G401 (cell line): Measurements from ENCODE around the gene TENT5C. TPM values are rescaled to one million over a fixed set of nuclear protein-coding genes. Genes with fewer than 3 reads are reported as not detected.

Source experiments
- DNase-seq: peaks from one replicate; pipeline ENCODE4 v3.0.0-alpha.2; 2015; ENCODE audit warnings: low spot score
- in situ Hi-C: cut with HindIII; loops from 2 replicates; pipeline ENCODE4 v1.10.0; 2016; ENCODE audit warnings: low sequenced_read_pairs, mixed read lengths
- total RNA-seq: library from RNA; depleted of rRNA; stranded (reverse); fragments of >200 nt; shearing (Covaris generic); gene quantifications from 2 replicates; pipeline ENCODE4 v1.2.3, GENCODE V29; 2014

The TENT5C gene
- total RNA-seq, 1 experiment from 2014 or later, result 0.85 TPM

DNA sequence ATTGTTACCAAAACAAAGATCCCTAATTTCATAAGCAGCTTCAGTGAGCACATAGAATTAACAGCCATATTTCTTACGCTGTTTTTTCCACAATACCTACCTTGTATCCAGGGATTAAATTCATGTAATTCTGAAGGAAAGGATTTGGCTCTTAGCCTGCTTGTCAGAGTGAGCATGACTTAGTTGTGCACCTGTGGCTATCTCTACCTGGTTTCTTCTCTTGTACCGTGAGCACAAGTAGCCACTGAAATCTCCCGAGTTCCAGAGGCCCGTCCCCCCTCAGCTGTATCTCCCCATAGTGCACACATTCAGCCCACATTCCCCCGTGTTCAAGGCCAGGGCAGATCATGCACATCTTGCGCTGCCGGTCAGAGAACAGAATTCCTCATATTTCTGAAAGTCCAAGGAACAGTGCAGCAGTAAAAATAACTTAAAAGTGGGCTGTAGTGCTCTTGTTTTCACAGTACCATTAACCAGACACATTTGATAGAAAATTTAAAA lies 2.3 kb downstream of the TENT5C start:
- no peak for DNase-seq
- in situ Hi-C loops, result no loop called here

DNA sequence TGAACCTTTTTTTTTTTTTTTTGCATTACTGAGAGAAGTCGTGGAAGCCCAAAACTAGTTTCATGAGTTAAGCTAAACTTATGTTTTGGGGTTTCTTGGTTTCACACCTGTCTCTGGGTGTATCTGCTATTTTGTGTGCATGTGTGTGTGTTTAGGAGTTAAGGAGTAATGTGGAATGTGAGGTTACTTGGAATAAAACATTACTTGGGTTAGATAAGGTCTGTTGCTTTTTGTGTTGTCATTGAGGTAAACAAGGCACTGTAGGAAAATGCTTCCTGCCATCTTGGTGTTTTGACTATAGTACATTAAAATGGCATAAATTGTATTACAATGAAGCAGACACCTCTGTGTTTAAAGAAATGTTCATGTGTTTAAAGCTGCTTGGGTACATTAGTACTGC lies 2.9 kb downstream of the TENT5C start:
- no peak for DNase-seq
- in situ Hi-C loops, result no loop called here

DNA sequence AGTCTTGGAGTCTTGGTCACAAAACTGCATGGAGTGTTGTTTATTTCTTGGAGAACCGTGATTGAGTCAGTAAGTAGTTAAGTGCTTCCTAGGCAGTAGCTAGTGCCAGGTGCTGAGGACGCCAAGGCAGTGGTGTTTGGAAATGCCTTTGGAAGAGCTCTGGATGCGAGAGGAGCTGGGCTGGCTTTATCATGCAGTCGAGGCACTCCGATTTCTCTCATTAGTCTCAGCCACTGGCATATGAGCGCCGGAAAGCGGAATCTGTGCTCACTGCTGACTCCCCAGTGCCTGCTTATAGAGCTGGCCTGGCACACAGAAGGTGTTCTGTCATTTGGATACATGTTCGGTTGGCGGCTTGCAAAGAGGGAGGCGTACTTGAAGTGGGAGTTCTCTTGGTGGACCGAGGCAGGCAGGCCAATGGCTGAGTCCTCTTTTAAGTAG lies 3.6 kb downstream of the TENT5C start:
- no peak for DNase-seq
- in situ Hi-C loops, result no loop called here

DNA sequence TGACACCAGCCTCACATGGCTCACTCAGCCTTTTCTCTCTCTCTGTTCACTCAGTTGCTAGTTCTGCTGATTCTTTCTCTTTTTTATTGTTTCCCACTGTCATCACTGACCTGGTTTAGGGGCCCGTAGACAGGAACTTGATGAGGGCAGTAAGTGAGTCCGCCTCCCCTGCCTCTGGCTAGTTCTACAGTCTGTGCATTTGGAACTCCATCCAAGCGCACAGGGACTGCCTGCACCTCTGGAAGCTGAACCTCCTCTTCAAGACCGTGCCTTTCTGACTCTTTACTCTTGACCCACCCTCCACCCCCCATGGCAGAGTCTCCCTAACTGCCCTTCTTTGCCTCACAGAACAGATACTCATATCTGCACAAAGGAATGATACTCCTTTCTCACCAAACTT lies 4.2 kb downstream of the TENT5C start:
- in situ Hi-C loops, result no loop called here
- DNase-seq, result no peak

DNA sequence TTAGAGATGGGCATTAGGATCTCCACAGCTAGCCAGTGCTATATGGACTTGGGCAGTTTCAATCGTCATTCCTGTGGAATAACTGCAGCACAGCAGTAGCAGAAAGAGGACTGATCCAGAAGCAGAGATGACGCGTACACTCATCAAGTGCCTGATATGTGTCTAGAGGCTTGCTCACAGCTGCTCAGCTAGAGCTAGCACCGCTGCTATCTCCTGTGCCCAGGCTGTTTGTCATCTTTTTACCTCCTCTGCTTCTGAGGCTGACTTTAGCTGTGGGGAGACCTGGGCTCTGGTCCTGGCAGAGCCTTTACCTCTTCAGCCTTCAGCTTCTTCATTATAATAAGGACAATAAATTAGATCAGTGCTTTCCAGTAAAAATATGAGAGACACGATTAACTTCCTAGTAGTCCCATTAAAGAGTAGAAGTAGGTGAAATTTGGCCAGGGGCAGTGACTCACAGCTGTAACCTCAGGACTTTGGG lies 5.3 kb downstream of the TENT5C start:
- in situ Hi-C loops, result no loop called here
- no peak for DNase-seq

DNA sequence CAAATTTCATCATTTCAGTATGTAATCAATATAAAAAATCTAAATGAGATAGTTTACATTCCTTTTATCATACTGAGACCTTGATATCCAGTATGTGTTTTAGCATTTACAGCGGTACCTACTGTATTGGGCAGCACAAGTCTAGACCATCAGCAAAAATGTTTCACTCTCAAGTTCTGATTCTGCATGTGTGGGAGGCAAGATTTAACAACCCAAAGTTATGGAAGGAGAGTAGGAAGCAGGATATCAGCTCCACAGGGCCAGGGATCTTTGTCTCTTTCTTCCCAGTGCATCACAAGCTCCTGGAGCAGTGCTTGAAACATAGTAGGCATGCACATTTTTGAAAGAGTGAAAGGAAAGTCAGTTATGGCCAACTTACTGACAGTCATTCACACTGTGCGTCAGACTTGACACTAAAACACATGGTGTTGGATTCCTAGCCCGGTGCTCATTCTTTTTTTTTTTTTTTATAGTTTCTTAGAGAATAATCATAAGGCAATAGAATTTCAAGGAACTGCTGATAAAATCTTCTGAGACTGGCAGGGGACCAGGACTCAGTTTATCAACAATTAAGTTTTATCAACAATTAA lies 6.1 kb downstream of the TENT5C start:
- in situ Hi-C loops, result no loop called here
- DNase-seq, result no peak

DNA sequence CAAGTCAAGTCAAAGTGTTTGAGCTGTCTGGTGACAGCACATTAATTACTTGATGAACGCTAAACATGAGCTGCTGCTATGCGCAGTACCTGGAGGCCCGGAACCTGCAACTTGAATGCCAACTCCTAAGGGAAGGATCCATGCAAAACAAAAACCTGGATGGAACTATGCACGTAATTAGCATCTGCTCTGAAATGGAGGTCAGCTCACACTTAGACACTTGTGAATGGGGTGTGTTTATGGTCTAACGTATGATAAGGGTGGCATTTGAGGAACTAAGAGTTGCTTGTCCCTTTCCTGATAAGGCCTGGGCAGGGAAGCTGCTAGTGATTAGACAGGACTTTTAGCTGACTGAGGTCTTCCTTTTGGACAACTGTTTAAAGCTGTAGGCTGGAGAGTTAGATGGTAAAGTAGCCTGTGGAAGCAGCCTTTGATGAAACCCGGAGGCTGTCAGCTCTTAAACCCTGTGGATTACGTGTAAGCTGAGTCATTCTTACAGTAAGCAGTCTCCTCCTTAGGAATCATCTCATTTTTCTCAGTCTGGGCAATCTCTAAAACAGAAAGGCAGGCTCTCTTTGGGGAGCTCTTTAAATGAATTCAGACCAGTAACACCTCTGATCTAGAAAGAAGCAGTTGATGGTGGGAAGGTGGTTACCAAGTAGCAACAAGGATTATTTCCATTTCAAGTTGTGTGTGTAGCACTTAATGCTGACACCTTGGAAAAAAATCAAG lies 6.8 kb downstream of the TENT5C start:
- in situ Hi-C loops, result no loop called here
- DNase-seq, result no peak

DNA sequence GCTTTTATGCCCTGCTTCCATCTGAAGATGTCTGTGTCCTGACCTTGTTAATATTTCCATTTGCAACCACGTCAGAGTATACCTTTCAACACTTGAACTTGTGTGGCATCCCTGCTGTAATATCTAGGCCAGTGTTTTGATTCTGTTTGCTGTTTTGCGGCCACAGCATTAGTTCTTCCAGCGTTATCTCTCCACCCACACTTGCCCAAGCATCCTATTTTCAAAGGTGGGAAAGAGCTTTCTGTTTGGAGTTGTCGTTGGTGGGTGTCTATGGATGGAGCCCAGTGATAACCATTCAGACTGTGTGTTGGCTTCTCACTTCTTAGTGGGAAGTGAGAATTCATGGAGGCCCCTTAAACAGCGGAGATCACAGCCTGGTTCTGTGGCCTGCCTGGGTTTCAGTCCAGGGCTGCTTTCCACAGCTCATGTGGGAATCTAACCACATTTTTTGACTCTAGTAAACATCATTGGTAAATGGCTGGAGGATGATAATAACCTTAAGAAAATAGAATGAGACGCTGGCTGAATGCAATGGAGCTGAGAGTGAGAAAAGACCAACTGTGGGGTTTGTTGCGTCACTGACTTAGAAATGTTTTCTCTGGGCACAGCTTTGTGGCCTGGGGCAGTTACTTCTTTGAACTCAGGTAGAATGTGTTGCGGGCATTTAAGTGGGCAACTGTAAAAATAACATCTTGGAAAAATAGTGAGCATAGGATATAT lies 7.6 kb downstream of the TENT5C start:
- in situ Hi-C loops, result no loop called here
- no peak for DNase-seq

DNA sequence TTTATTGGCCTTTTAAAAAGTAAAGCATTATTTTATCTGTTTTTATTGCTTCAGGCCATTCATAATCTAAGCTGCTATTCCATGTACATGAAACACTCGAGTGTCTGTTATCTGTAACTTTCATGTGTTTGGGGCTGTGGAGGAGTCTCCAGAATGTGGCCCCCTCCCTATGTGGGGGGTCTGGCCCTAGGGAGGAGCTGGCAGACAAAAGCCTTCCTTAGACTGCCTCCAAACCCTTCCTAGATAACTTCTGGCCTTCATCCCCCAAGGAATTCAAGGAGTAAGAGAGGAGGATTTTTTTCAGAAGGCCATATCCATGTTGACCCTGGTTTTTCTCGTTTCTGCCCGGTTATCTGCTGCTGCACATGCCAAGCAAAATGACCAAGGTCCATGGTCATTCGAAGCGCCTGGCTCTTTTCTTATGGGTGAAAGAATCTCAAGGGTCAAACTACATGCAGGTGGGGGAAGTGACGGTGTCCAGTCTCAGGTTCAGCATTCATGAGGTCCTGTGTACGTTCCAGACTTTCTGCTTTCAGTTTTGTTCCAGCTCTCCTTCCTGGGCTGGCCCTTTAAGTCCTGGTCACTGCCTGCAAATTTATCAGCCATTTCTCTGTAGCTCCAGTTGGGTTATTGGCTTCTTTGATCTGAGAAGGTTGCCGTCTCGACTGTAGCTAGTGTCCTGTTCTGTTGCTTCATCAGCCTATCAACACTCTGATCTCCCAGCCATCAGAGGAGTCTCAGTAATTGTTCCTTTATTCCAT lies 8.3 kb downstream of the TENT5C start:
- in situ Hi-C loops, result no loop called here
- no peak for DNase-seq

DNA sequence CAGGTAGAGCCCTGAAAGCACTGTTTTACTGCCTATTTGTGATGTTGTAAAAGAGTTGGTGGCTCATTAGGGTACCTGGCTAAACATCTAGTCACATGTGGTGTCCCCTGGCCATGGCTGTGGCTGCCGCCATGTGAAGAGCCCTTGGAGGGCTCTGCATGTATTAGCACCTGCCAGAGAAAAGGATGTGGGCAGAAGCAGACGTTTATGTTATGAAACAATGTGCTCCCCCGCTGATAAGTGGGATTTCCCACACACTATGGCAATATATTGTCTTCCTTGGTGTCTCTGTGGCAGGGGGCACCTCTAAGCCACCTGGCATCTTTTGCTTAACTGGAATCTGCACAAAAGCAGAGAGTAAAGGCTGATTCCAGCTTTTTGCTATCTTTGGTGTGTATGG lies 9.6 kb downstream of the TENT5C start:
- DNase-seq, result no peak
- in situ Hi-C loops, result no loop called here

DNA sequence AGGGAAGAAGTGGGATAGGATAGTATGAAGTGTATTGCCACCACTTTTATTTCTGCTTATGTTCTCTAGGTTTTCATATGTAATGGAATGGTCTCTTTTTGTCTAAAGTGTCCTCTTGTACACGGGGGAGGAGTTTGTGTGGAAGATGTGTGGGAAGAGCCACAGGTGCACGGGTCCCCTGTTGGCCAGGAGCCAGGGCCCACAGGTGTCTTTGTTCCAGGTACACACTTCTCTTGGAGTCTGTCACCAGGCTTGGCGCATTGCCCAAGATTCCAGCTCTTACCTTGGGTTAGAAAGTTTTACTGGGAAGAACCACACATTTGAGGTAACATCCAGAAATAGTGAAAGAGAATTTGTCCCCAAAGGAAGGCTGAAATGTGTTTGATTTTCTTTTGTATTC lies 10.5 kb downstream of the TENT5C start:
- DNase-seq, result no peak
- in situ Hi-C loops, result no loop called here

DNA sequence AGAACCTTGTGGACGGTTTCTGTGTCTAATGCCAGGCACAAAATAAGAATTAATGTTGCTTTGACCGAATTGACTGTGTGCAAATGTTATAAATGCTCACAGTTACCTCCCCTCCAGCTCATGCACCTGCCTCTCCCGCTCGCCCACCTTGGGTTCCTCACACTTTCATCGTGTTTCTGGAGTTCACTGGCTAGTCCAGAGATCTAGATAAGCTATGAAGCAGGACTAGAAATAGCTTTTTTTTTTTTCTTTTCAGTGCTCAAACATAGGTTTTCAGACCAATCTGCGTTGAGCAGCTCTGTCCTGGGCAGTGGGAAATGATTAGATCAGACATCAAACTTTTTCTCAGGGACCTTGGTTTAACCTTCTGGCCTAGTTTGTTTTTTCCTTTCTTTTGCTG lies 11.1 kb downstream of the TENT5C start:
- in situ Hi-C loops, result no loop called here
- no peak for DNase-seq

DNA sequence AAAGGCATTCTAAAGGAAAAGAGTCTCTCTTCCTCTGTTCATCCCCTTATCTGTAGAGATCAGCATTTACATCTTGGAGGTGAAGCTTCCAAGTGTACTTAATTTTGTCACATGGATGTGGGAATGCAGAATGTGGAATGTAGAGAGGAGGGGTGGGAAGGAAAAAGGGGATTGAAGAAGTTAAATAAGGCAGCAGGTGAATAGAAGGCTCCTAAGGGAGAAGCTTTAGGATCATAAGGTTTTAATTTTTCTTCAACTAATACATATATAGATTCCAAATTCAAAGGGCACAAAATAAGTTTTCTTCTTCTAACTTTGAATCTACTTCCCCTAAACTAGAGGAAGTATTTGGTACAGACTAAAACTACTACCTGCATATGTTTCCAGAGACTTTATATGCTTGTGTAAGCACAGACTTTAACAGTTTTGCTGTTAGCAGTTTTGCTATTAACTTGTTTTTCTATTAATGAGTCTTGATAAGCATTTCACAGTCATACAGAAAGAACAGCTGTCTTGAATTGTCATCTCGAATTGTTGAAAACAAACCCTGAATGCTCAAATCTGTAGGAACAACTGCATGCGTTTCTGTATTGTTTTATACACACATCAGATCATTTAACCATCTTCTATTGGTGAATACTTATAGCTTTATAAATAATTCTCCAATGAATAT lies 12.7 kb downstream of the TENT5C start:
- no peak for DNase-seq
- in situ Hi-C loops, result no loop called here

DNA sequence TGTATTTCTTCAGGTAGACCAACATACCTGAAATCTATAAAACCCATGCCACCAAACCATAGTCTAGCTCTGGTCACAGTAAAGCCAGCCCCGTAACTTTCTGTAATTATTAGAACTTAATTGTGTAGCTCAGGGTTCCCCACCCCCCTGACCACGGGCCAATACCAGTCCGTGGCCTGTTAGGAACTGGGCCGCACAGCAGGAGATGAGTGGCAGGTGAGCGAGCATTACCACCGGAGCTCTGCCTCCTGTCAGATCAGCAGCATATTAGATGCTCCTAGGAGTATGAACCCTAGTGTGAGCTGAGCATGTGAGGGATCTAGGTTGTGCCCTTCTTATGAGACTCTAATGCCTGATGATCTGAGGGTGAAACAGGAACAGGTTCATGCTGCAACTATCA lies 14.6 kb downstream of the TENT5C start:
- no peak for DNase-seq
- in situ Hi-C loops, result no loop called here

DNA sequence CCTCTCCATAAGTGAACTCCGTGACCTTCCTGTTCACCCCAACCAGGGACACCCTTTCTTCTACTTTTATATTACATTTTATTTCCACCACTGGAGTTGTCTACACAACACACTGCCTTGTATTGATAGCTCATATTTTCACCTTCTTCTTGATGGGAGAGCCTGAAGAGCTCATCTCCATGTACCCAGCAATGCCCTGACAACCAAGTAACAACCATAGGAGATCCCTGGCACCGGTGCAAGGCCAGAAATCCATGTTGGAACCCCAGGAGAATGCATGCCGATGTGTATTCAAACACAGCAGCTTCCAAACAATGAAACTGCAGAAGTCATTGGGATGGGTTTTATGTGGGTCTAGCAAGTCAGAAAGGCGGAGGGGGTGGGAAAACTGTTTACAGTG lies 15.5 kb downstream of the TENT5C start:
- DNase-seq, result no peak
- in situ Hi-C loops, result no loop called here

DNA sequence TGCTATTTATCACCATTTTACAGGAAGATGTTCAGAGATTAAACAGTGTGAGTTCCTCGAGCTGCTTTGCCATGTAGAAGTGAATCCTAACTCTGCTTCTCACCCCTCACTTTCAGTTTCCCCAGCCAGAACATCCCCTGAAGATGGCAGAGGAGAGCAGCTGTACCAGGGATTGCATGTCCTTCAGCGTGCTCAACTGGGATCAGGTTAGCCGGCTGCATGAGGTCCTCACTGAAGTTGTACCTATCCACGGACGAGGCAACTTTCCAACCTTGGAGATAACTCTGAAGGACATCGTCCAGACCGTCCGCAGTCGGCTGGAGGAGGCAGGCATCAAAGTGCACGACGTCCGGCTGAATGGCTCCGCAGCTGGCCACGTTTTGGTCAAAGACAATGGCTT lies 16.9 kb downstream of the TENT5C start:
- no peak for DNase-seq
- in situ Hi-C loops, result no loop called here

DNA sequence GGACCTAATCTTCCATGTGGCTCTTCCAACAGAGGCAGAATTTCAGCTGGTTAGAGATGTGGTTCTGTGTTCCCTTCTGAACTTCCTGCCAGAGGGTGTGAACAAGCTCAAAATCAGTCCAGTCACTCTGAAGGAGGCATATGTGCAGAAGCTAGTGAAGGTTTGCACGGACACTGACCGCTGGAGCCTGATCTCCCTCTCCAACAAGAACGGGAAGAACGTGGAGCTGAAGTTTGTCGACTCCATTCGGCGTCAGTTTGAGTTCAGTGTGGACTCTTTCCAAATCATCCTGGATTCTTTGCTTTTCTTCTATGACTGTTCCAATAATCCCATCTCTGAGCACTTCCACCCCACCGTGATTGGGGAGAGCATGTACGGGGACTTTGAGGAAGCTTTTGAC lies 17.3 kb downstream of the TENT5C start:
- in situ Hi-C loops, result no loop called here
- no peak for DNase-seq

DNA sequence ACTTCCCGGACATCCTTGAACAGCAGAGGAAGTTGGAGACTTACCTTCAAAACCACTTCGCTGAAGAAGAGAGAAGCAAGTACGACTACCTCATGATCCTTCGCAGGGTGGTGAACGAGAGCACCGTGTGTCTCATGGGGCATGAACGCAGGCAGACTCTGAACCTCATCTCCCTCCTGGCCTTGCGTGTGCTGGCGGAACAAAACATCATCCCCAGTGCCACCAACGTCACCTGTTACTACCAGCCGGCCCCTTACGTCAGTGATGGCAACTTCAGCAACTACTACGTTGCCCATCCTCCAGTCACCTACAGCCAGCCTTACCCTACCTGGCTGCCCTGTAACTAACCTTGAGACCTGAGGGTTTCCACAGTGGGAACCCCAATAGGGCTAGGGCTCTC lies 17.9 kb downstream of the TENT5C start:
- in situ Hi-C loops, result no loop called here
- DNase-seq, result no peak

DNA sequence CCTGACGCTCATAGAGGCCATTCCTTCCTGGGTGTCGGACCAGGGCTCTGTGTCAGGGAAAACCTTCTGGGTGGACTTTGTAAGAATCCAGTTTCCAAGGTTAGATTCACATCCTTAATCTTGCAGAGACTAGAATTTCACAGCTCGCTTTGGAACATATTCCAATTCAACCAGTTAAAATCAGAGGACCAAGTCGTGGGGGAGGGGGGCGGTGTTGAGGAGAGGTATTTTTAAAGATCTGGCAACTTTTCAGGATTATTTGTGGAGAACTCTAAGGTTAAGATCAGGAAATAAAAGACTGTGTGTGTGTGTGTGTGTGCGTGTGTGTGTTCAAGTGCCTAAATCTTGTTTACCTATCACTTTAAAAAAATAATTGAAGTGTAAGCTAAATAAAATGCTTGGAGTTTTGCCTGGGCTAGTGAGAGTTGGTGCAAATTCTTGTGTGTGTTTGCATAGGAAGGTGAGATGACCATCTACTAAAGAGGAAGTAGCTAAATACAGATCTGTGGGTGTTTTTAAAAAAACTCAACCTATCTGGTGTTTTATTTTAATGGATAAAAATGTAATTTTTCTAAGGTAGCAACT lies 21.8 kb downstream of the TENT5C start:
- in situ Hi-C loops, result no loop called here
- DNase-seq, result no peak
